GM19324 (cell line): ENCODE results near the gene AMMECR1.
A peak's percentile ranks its signal among the peaks of the same experiment; 100 is the strongest.

Experiments used
- ATAC-seq: cut with Tn5 transposase; IDR thresholded peaks from one replicate; pipeline ENCODE4 v1.9.1; 2021; ENCODE audit warnings: mild to moderate bottlenecking, moderate library complexity; ENCODE audit not compliant: unreplicated experiment, low FRiP score

The AMMECR1 gene

GRCh38 chrX:110215411-110215810 lies 102.5 kb downstream of the AMMECR1 start:
- ATAC-seq, result no peak

- ATAC-seq, result no peak
Measured at GRCh38 chrX:110214684-110215083, 103.2 kb downstream of the AMMECR1 start.

- ATAC-seq, result no peak
Measured at GRCh38 chrX:110213183-110213582, 104.7 kb downstream of the AMMECR1 start.

- ATAC-seq, result no peak
Measured at GRCh38 chrX:110212299-110212698, 105.6 kb downstream of the AMMECR1 start.

- ATAC-seq, result no peak
Measured at GRCh38 chrX:110211340-110211739, 106.5 kb downstream of the AMMECR1 start.

GRCh38 chrX:110210417-110211139 lies 107.3 kb downstream of the AMMECR1 start:
- ATAC-seq, result no peak

GRCh38 chrX:110208092-110208491 lies 109.8 kb downstream of the AMMECR1 start:
- no peak for ATAC-seq

- no peak for ATAC-seq
Measured at GRCh38 chrX:110204986-110205385, 112.9 kb downstream of the AMMECR1 start.

- ATAC-seq, result no peak
Measured at GRCh38 chrX:110201799-110202198, 116.1 kb downstream of the AMMECR1 start.

- no peak for ATAC-seq
Measured at GRCh38 chrX:110194977-110195376, 122.9 kb downstream of the AMMECR1 start.

- no peak for ATAC-seq
Measured at GRCh38 chrX:110192516-110192915, 125.4 kb downstream of the AMMECR1 start.

GRCh38 chrX:110188701-110189558 lies 129.0 kb downstream of the AMMECR1 start:
- no peak for ATAC-seq

- ATAC-seq, result no peak
Measured at GRCh38 chrX:110183314-110183713, 134.6 kb downstream of the AMMECR1 start.

GRCh38 chrX:110182865-110183264 lies 135.0 kb downstream of the AMMECR1 start:
- ATAC-seq, result no peak

GRCh38 chrX:110182362-110182761 lies 135.5 kb downstream of the AMMECR1 start:
- no peak for ATAC-seq

- no peak for ATAC-seq
Measured at GRCh38 chrX:110181459-110182137, 136.3 kb downstream of the AMMECR1 start.

GRCh38 chrX:110180928-110181310 lies 137.0 kb downstream of the AMMECR1 start:
- peak; percentile 74 for ATAC-seq

- peak; percentile 8 for ATAC-seq
Measured at GRCh38 chrX:110180176-110180927, 137.5 kb downstream of the AMMECR1 start.

- no peak for ATAC-seq
Measured at GRCh38 chrX:110178179-110178865, 139.6 kb downstream of the AMMECR1 start.

GRCh38 chrX:110175696-110176095 lies 142.2 kb downstream of the AMMECR1 start:
- ATAC-seq, result no peak
